Tibial nerve (tissue), 4 donors: ENCODE data around the gene ADH7.

ENCODE experiments used
- EP300 ChIP-seq, 2 donors: sonication (generic); formaldehyde crosslinking; IDR thresholded peaks; one replicate each; pipeline ENCODE4 v1.6.1; 2017; ENCODE audit warnings: antibody characterized with exemption in 2 of 2, mild to moderate bottlenecking in 1 of 2
- TF ChIP-seq, protein P1 (sequence below), 5 experiments: fragments of 200-600 bp in 3 of 5; fragments of 450-650 bp in 2 of 5; sonication (generic) in 3 of 5; IDR thresholded peaks; one replicate each; pipeline ENCODE4 v1.5.1; 2016 to 2019; ENCODE audit warnings: antibody characterized with exemption in 5 of 5, mild to moderate bottlenecking in 3 of 5, moderate library complexity in 2 of 5

DNA sequence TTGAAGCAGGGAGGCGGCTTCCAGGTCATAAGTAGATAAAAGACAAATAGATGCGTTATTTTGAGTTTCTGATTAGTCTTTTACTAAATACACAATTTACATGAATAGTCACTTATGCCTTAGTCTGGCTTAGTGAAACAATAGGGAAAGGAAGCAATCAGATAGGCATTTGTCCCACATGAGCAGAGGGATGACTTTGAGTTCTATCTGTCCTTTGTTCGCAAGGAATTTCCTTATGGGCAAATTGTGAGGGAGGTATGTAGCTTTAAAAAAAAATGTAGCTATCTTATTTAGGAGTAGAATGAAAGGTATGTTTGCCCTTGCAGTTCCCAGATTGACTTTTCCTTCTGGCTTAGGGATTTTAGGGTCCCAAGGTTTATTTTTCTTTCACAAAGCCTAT lies 56.3 kb downstream of the ADH7 start:
- TF ChIP-seq, protein P1, sequence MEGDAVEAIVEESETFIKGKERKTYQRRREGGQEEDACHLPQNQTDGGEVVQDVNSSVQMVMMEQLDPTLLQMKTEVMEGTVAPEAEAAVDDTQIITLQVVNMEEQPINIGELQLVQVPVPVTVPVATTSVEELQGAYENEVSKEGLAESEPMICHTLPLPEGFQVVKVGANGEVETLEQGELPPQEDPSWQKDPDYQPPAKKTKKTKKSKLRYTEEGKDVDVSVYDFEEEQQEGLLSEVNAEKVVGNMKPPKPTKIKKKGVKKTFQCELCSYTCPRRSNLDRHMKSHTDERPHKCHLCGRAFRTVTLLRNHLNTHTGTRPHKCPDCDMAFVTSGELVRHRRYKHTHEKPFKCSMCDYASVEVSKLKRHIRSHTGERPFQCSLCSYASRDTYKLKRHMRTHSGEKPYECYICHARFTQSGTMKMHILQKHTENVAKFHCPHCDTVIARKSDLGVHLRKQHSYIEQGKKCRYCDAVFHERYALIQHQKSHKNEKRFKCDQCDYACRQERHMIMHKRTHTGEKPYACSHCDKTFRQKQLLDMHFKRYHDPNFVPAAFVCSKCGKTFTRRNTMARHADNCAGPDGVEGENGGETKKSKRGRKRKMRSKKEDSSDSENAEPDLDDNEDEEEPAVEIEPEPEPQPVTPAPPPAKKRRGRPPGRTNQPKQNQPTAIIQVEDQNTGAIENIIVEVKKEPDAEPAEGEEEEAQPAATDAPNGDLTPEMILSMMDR (IDR thresholded peaks at IDR 0.05) = no peak
- no peak for TF ChIP-seq EP300 (IDR thresholded peaks at IDR 0.05)
